ENCODE data around the gene KCND2. TPM values are rescaled to one million over a fixed set of nuclear protein-coding genes. Genes with fewer than 3 reads are reported as not detected.
"Not testable (repeated sequence)": the region's sequence is repeated elsewhere in the genome, so short reads cannot be mapped to it uniquely, and the experiment has no call there.

The KCND2 gene
- total RNA-seq, 4 donors from 2014 or later: under 0.01 to 1.3 (median 0.59) TPM; not detected in 1

DNA sequence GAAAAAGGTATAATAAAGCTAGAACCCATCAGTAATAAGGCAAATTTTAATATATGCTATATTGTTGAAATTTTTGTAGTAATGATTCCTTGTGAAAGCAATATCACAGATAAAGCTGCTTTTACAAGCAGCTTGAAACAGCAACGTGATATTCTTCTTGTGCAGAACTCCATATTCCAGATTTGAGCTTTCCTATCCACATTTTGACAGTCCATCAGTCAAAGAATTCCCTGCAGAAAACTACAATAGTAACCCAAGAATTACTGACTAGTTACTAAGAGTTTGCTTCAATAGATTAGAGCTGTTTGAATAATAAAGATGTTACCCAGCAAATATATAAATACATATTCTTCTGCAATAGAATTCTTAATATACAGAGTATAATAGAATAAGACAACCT is 291.2 kb downstream of the KCND2 start:
- H3K4me3 ChIP-seq: no peak overlapping the region
- no peaks in the 10 kb centered on the region for H3K36me3 ChIP-seq
- no peaks in the 10 kb centered on the region for H3K9me3 ChIP-seq
- no peak overlapping the region for H3K27ac ChIP-seq
- DNase-seq (ENCODE audit: low spot score in 2 of 2): no peak
- TF ChIP-seq POLR2A (IDR thresholded peaks at IDR 0.05): no peak
- no peaks in the 10 kb centered on the region for H3K4me1 ChIP-seq
- no peaks in the 10 kb centered on the region for H3K27me3 ChIP-seq
- WGBS, 2 donors: 59 to 68% methylated on average over 1 of the region's 1 CpG

DNA sequence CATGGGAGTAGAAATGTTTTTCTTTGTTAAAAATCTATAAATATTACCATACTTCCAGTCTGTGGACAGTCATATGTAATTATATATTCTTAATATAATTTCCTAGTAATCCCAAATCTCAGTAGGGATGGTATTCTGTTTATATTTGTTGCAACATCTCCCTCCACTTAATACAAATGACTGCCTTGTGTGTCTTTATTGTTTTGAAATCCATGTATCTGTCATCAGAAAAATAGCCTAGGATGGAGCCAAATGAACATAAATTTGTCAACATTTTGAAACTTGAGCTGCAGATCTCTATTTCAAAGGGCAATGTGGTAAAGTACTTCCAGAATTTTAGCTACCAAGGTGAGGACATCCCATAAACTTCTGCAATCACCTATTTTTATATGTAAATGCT is 294.2 kb downstream of the KCND2 start:
- DNase-seq (ENCODE audit: low spot score in 2 of 2): no peak
- no peak for TF ChIP-seq EP300 (IDR thresholded peaks at IDR 0.05)
- no peak for TF ChIP-seq CTCF (IDR thresholded peaks at IDR 0.05)
- no peak for TF ChIP-seq POLR2A (IDR thresholded peaks at IDR 0.05)
- no peak overlapping the region for H3K4me3 ChIP-seq
- H3K27ac ChIP-seq: no peak overlapping the region
- no peaks in the 10 kb centered on the region for H3K36me3 ChIP-seq
- H3K27me3 ChIP-seq: no peaks in the 10 kb centered on the region
- H3K9me3 ChIP-seq: no peaks in the 10 kb centered on the region
- H3K4me1 ChIP-seq: no peaks in the 10 kb centered on the region

DNA sequence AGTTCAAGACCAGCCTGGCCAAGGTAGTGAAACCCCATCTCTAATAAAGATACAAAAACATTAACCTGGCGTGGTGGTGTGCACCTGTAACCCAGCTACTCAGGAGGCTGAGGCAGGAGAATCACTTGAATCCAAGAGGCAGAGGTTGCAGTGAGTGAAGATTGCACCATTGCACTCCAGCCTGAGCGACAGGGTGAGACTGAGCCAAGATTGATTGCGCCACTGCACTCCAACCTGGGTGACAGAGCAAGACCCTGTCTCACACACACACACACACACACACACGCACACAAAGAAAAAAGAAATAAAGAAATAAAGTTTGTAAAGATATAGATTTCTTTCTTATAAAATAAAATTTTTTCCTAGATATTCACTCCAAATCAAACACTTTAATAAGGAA is 305.7 kb downstream of the KCND2 start:
- H3K4me1 ChIP-seq; H3K27me3 ChIP-seq; H3K9me3 ChIP-seq; H3K4me3 ChIP-seq; DNase-seq (ENCODE audit: low spot score in 2 of 2); H3K27ac ChIP-seq; H3K36me3 ChIP-seq: not testable (repeated sequence)
- 93 to 96% methylated on average over 4 of the region's 4 CpGs for WGBS, 2 donors

DNA sequence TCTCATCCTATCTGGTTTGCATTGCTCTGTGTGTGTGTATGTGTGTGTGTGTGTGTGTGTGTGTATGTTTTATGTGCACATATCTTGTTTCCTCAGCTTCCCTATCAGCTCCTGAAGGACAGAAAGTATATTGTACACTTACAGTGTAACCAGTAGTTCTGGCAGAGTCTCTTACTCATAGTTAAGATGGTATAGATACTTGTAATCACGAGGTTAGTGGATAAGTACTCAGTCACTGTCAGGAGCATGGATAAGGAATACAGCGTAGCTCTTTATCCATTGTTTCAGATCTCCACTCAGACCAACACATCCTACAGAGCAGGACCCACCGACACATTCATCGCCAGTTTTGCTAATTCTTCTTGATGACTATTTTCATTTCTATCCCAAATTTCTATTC is 309.9 kb downstream of the KCND2 start:
- no peaks in the 10 kb centered on the region for H3K27me3 ChIP-seq
- H3K36me3 ChIP-seq: no peaks in the 10 kb centered on the region
- no peaks in the 10 kb centered on the region for H3K4me1 ChIP-seq
- no peak overlapping the region for H3K27ac ChIP-seq
- TF ChIP-seq EP300 (IDR thresholded peaks at IDR 0.05): no peak
- no peak for TF ChIP-seq CTCF (IDR thresholded peaks at IDR 0.05)
- no peak for TF ChIP-seq POLR2A (IDR thresholded peaks at IDR 0.05)
- no peaks in the 10 kb centered on the region for H3K9me3 ChIP-seq
- no peak overlapping the region for H3K4me3 ChIP-seq
- no peak for DNase-seq (ENCODE audit: low spot score in 2 of 2)
- WGBS, 2 donors: 78 to 89% methylated on average over 4 of the region's 4 CpGs

- TF ChIP-seq POLR2A (IDR thresholded peaks at IDR 0.05): no peak
- TF ChIP-seq CTCF (IDR thresholded peaks at IDR 0.05): no peak
These were observed 311.1 kb downstream of the KCND2 start for GRCh38 chr7:120583899-120584586.

GRCh38 chr7:120586571-120586970 is 313.6 kb downstream of the KCND2 start:
- Histone ChIP-seq H3K27ac (no peak overlapping the region), H3K36me3 (no peaks in the 10 kb centered on the region), H3K27me3 (no peaks in the 10 kb centered on the region), H3K9me3 (no peaks in the 10 kb centered on the region), H3K4me1 (no peaks in the 10 kb centered on the region), H3K4me3 (no peak overlapping the region)
- DNase-seq (ENCODE audit: low spot score in 2 of 2): no peak
- TF ChIP-seq EP300 (IDR thresholded peaks at IDR 0.05): no peak
- no peak for TF ChIP-seq CTCF (IDR thresholded peaks at IDR 0.05)
- no peak for TF ChIP-seq POLR2A (IDR thresholded peaks at IDR 0.05)
- 29 to 32% methylated on average over 3 of the region's 3 CpGs for WGBS, 2 donors

More at GRCh38 chr7:120583899-120584586, 311.1 kb downstream of the KCND2 start:
- no peaks in the 10 kb centered on the region for H3K9me3 ChIP-seq
- no peak for DNase-seq (ENCODE audit: low spot score in 2 of 2)
- H3K27me3 ChIP-seq: no peaks in the 10 kb centered on the region
- H3K27ac ChIP-seq: no peak overlapping the region
- H3K36me3 ChIP-seq: no peaks in the 10 kb centered on the region
- no peak overlapping the region for H3K4me3 ChIP-seq
- WGBS, 2 donors: 60 to 71% methylated on average over 4 of the region's 4 CpGs
- no peaks in the 10 kb centered on the region for H3K4me1 ChIP-seq

Data from tibial nerve (tissue), 4 donors.